ENCODE results near the gene HILPDA. TPM values are rescaled to one million over a fixed set of nuclear protein-coding genes. Genes with fewer than 3 reads are reported as not detected.

HILPDA gene
- total and polyA plus RNA-seq, 9 of the 15 experiments (the other 6 are each of a cell fraction or from before 2014, with no cell fraction given): 8.3 to 71.8 (median 23.5) TPM

DNA sequence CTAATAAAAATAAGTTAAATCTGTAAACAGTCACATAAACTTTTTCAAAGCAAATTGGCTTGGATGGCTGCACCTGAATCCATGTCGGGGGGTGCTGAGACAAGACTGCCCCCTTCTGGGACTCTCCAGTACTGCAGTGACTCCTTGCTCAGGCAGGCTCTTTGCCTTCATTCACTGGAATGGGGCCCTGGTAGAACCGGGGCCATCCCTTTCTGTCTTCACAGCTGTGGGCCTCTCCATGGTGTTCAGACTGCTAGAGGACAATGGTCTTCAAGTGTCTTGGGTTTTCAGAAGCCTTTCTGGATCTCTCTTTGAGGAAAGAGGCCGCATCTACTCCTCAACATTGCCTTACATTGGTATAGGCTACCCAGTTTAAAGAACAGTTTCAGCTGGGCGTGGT is 29.8 kb upstream of the HILPDA start (continued):
- TF ChIP-seq, protein P1, sequence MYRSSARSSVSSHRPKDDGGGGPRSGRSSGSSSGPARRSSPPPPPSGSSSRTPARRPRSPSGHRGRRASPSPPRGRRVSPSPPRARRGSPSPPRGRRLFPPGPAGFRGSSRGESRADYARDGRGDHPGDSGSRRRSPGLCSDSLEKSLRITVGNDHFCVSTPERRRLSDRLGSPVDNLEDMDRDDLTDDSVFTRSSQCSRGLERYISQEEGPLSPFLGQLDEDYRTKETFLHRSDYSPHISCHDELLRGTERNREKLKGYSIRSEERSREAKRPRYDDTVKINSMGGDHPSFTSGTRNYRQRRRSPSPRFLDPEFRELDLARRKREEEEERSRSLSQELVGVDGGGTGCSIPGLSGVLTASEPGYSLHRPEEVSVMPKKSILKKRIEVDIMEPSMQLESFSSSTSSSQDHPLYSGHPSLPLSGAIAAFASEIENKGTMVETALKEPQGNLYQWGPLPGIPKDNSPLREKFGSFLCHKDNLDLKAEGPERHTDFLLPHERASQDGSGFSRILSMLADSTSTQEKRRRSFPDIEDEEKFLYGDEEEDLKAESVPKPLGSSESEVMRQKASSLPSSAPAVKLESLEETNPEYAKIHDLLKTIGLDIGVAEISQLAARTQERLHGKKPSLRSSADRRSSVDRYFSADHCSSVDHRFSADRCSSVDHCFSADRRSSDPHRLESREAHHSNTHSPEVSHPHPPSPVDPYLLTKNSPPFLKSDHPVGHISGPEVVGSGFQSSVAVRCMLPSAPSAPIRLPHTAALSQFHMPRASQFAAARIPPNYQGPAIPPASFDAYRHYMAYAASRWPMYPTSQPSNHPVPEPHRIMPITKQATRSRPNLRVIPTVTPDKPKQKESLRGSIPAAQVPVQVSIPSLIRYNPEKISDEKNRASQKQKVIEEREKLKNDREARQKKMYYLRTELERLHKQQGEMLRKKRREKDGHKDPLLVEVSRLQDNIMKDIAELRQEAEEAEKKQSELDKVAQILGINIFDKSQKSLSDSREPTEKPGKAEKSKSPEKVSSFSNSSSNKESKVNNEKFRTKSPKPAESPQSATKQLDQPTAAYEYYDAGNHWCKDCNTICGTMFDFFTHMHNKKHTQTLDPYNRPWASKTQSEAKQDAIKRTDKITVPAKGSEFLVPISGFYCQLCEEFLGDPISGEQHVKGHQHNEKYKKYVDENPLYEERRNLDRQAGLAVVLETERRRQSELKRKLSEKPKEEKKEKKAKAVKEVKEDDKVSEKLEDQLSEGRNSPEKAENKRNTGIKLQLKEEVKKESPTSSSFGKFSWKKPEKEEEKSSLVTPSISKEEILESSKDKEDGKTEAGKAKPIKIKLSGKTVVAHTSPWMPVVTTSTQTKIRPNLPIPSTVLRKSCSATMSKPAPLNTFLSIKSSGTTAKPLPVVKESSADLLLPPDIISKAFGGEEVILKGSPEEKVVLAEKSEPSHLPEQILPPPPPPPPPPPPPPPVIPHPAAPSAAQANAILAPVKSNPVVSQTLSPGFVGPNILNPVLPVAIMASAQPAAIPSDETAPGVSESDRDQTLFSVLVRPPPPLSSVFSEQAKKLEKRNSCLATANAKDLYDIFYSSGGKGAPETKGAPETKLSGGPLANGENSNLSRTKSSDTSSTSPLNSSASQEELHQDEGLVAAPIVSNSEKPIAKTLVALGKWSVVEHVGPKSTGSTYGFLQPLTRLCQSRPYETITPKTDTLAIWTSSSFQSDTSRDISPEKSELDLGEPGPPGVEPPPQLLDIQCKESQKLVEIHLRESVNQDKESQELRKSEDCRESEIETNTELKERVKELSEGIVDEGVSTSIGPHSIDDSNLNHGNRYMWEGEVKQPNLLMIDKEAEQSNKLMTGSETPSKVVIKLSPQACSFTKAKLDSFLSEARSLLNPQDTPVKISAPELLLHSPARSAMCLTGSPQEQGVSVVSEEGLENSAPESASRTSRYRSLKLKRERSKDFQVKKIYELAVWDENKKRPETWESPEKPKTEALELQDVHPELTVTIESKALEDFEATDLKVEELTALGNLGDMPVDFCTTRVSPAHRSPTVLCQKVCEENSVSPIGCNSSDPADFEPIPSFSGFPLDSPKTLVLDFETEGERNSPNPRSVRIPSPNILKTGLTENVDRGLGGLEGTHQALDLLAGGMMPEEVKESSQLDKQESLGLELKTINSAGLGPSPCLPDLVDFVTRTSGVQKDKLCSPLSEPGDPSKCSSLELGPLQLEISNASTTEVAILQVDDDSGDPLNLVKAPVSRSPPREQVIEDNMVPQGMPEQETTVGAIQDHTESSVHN (IDR thresholded peaks at IDR 0.05; ENCODE audit: borderline replicate concordance in 1 of 2, low read depth in 1 of 2): no peak
- TF ChIP-seq, protein P2, sequence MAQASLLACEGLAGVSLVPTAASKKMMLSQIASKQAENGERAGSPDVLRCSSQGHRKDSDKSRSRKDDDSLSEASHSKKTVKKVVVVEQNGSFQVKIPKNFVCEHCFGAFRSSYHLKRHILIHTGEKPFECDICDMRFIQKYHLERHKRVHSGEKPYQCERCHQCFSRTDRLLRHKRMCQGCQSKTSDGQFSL (CRISPR knock-in tag; IDR thresholded peaks at IDR 0.05): peak; percentile 94
- TF ChIP-seq, protein P2 (tag; IDR thresholded peaks at IDR 0.05): 0 out of 4 replicates have a peak, but pooled peaks of 1 of the 2 experiments have one; percentile 40
- TF ChIP-seq ZNF324 (CRISPR knock-in tag; IDR thresholded peaks at IDR 0.05): no peak
- TF ChIP-seq, protein P3, sequence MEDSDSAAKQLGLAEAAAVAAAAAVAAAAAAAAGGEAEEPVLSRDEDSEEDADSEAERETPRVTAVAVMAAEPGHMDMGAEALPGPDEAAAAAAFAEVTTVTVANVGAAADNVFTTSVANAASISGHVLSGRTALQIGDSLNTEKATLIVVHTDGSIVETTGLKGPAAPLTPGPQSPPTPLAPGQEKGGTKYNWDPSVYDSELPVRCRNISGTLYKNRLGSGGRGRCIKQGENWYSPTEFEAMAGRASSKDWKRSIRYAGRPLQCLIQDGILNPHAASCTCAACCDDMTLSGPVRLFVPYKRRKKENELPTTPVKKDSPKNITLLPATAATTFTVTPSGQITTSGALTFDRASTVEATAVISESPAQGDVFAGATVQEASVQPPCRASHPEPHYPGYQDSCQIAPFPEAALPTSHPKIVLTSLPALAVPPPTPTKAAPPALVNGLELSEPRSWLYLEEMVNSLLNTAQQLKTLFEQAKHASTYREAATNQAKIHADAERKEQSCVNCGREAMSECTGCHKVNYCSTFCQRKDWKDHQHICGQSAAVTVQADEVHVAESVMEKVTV (CRISPR knock-in tag; IDR thresholded peaks at IDR 0.05): peak; percentile 98
- TF ChIP-seq, protein P4, sequence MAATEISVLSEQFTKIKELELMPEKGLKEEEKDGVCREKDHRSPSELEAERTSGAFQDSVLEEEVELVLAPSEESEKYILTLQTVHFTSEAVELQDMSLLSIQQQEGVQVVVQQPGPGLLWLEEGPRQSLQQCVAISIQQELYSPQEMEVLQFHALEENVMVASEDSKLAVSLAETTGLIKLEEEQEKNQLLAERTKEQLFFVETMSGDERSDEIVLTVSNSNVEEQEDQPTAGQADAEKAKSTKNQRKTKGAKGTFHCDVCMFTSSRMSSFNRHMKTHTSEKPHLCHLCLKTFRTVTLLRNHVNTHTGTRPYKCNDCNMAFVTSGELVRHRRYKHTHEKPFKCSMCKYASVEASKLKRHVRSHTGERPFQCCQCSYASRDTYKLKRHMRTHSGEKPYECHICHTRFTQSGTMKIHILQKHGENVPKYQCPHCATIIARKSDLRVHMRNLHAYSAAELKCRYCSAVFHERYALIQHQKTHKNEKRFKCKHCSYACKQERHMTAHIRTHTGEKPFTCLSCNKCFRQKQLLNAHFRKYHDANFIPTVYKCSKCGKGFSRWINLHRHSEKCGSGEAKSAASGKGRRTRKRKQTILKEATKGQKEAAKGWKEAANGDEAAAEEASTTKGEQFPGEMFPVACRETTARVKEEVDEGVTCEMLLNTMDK (IDR thresholded peaks at IDR 0.05; ENCODE audit: borderline replicate concordance, insufficient read depth, low read depth, low read length, poor library complexity, severe bottlenecking): peak; percentile 46
- TF ChIP-seq, protein P5, sequence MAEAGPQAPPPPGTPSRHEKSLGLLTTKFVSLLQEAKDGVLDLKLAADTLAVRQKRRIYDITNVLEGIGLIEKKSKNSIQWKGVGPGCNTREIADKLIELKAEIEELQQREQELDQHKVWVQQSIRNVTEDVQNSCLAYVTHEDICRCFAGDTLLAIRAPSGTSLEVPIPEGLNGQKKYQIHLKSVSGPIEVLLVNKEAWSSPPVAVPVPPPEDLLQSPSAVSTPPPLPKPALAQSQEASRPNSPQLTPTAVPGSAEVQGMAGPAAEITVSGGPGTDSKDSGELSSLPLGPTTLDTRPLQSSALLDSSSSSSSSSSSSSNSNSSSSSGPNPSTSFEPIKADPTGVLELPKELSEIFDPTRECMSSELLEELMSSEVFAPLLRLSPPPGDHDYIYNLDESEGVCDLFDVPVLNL (CRISPR knock-in tag; IDR thresholded peaks at IDR 0.05; ENCODE audit: low read depth): no peak
- TF ChIP-seq CAMTA2 (CRISPR knock-in tag; conservative IDR thresholded peaks at IDR 0.05): no peak
- TF ChIP-seq NEUROD1 (IDR thresholded peaks at IDR 0.05; ENCODE audit: borderline replicate concordance, low read depth, low read length, partially characterized antibody): no peak
- no peak for TF ChIP-seq POLR2H (tag; IDR thresholded peaks at IDR 0.05; ENCODE audit: low read depth)
- no peak for TF ChIP-seq MYNN (IDR thresholded peaks at IDR 0.05)
- no peak for TF ChIP-seq MYNN (CRISPR knock-in tag; IDR thresholded peaks at IDR 0.05)
- peak in 1 of 2 experiments; percentile 64; a peak in 1 of 4 replicates for TF ChIP-seq SRF (CRISPR knock-in tag; IDR thresholded peaks at IDR 0.05)

Data from K562 (cell line).